HUES6 (cell line): ENCODE measurements around the gene FEZ2.

Source experiments
- H3K27ac ChIP-seq: 2 replicates; pipeline ENCODE4 v1.7.0; 2013; ENCODE audit warnings: low read depth, mild to moderate bottlenecking, low read length, inconsistent platforms
- H3K27me3 ChIP-seq: 2 replicates; pipeline ENCODE4 v1.6.1; 2013; ENCODE audit warnings: low read length; ENCODE audit not compliant: control insufficient read depth, insufficient read depth
- H3K36me3 ChIP-seq: 2 replicates; pipeline ENCODE4 v1.6.1; 2013; ENCODE audit warnings: low read length; ENCODE audit not compliant: control insufficient read depth, insufficient read depth
- H3K4me1 ChIP-seq: 2 replicates; pipeline ENCODE4 v1.6.1; 2013; ENCODE audit warnings: low read length; ENCODE audit not compliant: control insufficient read depth, insufficient read depth
- H3K4me3 ChIP-seq: 2 replicates; pipeline ENCODE4 v1.5.1; 2013; ENCODE audit warnings: low read depth, low read length
- H3K9ac ChIP-seq: one replicate; pipeline ENCODE4 v1.6.1; 2013; ENCODE audit warnings: mild to moderate bottlenecking, low read length
- H3K9me3 ChIP-seq: 2 replicates; pipeline ENCODE4 v1.6.1; 2013; ENCODE audit warnings: low read depth, low read length; ENCODE audit not compliant: control insufficient read depth, insufficient read depth

FEZ2 gene

DNA sequence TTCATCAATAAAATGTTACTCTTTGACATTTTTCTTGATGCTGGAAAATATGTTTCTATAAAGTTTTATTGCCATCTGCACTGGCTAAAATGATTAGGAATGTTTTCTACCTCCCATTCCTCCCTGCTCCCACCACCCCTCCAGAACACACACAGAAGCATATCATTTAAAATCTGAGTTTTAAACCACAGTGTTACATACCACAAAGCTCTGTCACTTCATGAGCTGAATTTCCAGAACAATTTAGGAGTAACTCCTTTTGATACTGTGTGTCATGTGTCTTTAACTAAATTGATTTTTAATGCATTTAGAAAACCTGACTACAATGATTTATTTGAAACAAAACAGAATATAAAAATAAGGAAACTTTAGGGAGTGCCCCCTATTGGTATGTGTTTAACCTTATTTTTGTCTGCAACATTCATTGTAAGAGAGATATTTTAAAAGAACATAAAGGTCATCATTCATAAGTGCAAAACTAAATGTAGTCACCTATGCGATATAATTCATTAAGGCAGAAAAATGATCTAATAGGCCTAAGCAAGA, 52.0 kb downstream of the FEZ2 start:
- Histone ChIP-seq H3K27ac (no peak overlapping the region), H3K4me1 (no peaks in the 10 kb centered on the region), H3K4me3 (no peak overlapping the region), H3K27me3 (no peaks in the 10 kb centered on the region), H3K36me3 (peaks cover 83% of the 10 kb centered on the region), H3K9ac (no peak overlapping the region), H3K9me3 (no peaks in the 10 kb centered on the region)

DNA sequence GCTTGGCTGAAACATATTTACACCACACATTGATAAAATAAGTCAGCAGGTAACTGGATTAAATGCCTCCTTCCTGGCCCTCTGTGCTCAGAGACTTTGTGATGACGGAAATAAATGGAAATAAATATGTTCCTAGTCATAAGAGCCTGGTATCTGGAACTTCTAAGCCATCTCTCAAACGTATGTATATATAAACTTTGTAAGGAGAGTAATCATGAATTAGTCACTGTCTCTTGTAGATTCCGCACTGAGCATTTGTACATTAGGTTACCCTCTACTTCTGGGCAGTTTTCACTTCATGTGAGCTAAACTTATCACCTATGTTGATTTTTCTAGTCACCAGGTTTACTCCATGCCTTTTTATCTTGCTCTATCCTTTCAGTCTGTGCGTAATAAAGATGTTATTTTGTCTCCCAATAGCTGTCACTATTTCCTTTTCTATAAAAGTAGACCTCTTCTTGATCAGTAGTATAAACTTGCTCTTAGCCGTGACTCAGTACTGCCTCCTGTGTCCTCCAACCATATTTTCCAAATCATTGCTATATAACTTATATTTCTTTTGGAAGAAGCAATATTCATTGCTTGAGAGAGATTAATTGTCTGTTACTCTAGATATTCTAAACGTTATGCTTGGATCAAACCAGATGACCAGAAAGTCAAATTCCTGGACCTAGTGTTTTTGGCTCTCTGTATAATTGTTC, 53.2 kb downstream of the FEZ2 start:
- peaks cover 83% of the 10 kb centered on the region for H3K36me3 ChIP-seq
- H3K4me3 ChIP-seq = no peak overlapping the region
- H3K27me3 ChIP-seq = no peaks in the 10 kb centered on the region

GRCh38 chr2:36541891-36542595, 55.9 kb downstream of the FEZ2 start:
- Histone ChIP-seq H3K9ac (no peak overlapping the region), H3K4me3 (no peak overlapping the region), H3K27me3 (no peaks in the 10 kb centered on the region), H3K36me3 (peaks cover 79% of the 10 kb centered on the region), H3K9me3 (no peaks in the 10 kb centered on the region), H3K4me1 (no peaks in the 10 kb centered on the region), H3K27ac (no peak overlapping the region)

More for the DNA sequence above, 53.2 kb downstream of the FEZ2 start:
- Histone ChIP-seq H3K27ac (no peak overlapping the region), H3K9ac (no peak overlapping the region), H3K9me3 (no peaks in the 10 kb centered on the region), H3K4me1 (no peaks in the 10 kb centered on the region)

DNA sequence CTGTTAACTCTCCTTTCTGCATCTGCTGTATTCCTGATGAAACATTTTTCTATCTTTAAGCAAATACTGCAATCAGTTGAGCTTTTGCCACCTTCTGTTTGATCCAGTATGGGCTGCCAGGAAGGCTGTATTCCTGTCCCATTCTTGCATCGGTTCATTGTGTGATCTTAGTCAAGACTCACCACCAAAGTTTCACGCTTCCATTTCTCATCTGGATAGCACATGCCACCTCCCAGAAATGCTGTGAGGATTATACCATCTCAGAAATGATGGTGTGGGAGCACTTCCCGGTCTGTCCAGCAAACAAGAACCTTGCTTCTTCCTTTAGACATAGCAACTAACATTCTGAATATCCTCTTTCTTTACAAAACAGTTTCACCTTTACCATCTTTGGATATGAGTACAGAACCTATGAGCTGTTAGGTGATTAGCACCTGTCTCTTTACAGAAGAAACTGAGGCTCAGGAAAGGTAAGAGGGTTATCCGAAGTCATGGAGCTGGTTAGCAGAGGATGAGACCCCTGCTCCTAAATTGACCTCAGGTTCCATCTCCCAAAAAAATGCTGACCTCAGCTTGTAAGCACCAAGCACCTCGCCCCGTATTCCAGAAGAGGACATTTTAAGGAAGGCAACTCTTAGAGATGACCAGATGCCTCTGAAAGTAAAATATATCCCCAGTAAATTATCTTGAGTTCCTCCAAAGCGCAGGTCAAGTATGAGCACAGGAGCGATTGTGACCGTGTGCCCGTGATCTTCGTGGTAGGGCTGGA, 56.8 kb downstream of the FEZ2 start:
- H3K4me1 ChIP-seq = no peaks in the 10 kb centered on the region
- H3K27ac ChIP-seq = no peak overlapping the region
- H3K36me3 ChIP-seq = peaks cover 80% of the 10 kb centered on the region
- H3K27me3 ChIP-seq = no peaks in the 10 kb centered on the region
- H3K9me3 ChIP-seq = no peaks in the 10 kb centered on the region
- no peak overlapping the region for H3K9ac ChIP-seq
- no peak overlapping the region for H3K4me3 ChIP-seq

GRCh38 chr2:36539631-36540030, 58.3 kb downstream of the FEZ2 start:
- no peak overlapping the region for H3K27ac ChIP-seq
- peaks cover 66% of the 10 kb centered on the region for H3K36me3 ChIP-seq
- no peak overlapping the region for H3K4me3 ChIP-seq
- no peaks in the 10 kb centered on the region for H3K4me1 ChIP-seq
- no peak overlapping the region for H3K9ac ChIP-seq
- no peaks in the 10 kb centered on the region for H3K27me3 ChIP-seq
- H3K9me3 ChIP-seq = no peaks in the 10 kb centered on the region

GRCh38 chr2:36538335-36538734, 59.6 kb downstream of the FEZ2 start:
- Histone ChIP-seq H3K27me3 (no peaks in the 10 kb centered on the region), H3K27ac (no peak overlapping the region), H3K9me3 (no peaks in the 10 kb centered on the region), H3K4me3 (no peak overlapping the region), H3K4me1 (no peaks in the 10 kb centered on the region), H3K36me3 (peaks cover 58% of the 10 kb centered on the region), H3K9ac (no peak overlapping the region)

GRCh38 chr2:36536776-36537175, 61.2 kb downstream of the FEZ2 start:
- Histone ChIP-seq H3K9ac (no peak overlapping the region), H3K27me3 (no peaks in the 10 kb centered on the region), H3K27ac (no peak overlapping the region), H3K4me3 (no peak overlapping the region), H3K36me3 (peaks cover 57% of the 10 kb centered on the region), H3K4me1 (no peaks in the 10 kb centered on the region), H3K9me3 (no peaks in the 10 kb centered on the region)

- no peaks in the 10 kb centered on the region for H3K27me3 ChIP-seq
- H3K9ac ChIP-seq = no peak overlapping the region
- peaks cover 6% of the 10 kb centered on the region; the same call in 1 of the 2 replicates for H3K4me1 ChIP-seq
- H3K36me3 ChIP-seq = peaks cover 41% of the 10 kb centered on the region
- no peak overlapping the region for H3K4me3 ChIP-seq
- H3K9me3 ChIP-seq = no peaks in the 10 kb centered on the region
- H3K27ac ChIP-seq = no peak overlapping the region
Measured at GRCh38 chr2:36535099-36535498, 62.9 kb downstream of the FEZ2 start.

- peaks cover 40% of the 10 kb centered on the region for H3K36me3 ChIP-seq
- no peak overlapping the region for H3K27ac ChIP-seq
- peaks cover 6% of the 10 kb centered on the region; the same call in 1 of the 2 replicates for H3K4me1 ChIP-seq
- H3K4me3 ChIP-seq = no peak overlapping the region
- H3K27me3 ChIP-seq = no peaks in the 10 kb centered on the region
- H3K9me3 ChIP-seq = no peaks in the 10 kb centered on the region
- no peak overlapping the region for H3K9ac ChIP-seq
Measured at GRCh38 chr2:36534275-36534799, 63.6 kb downstream of the FEZ2 start.

DNA sequence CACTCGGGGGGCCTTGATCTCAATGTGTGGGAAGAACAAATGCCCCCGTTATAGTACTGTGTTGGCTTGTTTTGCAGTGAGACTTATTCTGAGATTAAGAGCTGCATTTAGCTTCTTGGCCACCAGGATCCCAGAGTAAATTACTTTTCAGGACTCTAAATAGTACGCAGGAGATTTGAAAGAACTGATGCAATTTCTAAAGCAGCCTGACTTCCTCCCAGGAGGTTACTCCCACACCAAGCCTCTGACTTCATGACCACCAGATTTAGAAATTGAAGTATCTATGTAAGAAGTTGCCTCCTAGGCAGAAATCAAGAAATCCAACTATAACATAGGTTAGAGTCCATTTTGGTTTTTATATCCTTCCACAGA, 67.0 kb downstream of the FEZ2 start:
- no peak overlapping the region for H3K9ac ChIP-seq
- H3K27ac ChIP-seq = peak overlapping the region; percentile 52; the same call in 1 of the 2 replicates
- H3K4me1 ChIP-seq = peaks cover 14% of the 10 kb centered on the region; the same call in 1 of the 2 replicates
- no peaks in the 10 kb centered on the region for H3K9me3 ChIP-seq
- no peak overlapping the region for H3K4me3 ChIP-seq
- no peaks in the 10 kb centered on the region for H3K27me3 ChIP-seq
- peaks cover 17% of the 10 kb centered on the region for H3K36me3 ChIP-seq
